Measurements from ENCODE around the gene PAPSS1.

The PAPSS1 gene

GRCh38 chr4:107650251-107650650 is 69.8 kb downstream of the PAPSS1 start:
- H3K27me3 ChIP-seq (ENCODE audit: insufficient read depth, poor library complexity, severe bottlenecking) = no peaks in the 10 kb centered on the region
- no peak for ATAC-seq (ENCODE audit: low read depth)
- H3K27ac ChIP-seq (ENCODE audit: poor library complexity, severe bottlenecking) = no peak overlapping the region
- peaks cover 6% of the 10 kb centered on the region for H3K36me3 ChIP-seq (ENCODE audit: low read depth)
- DNase-seq (ENCODE audit: low spot score) = no peak
- no peak overlapping the region for H3K4me3 ChIP-seq (ENCODE audit: severe bottlenecking)
- no peaks in the 10 kb centered on the region for H3K4me1 ChIP-seq (ENCODE audit: insufficient read depth, poor library complexity, severe bottlenecking)
- no peaks in the 10 kb centered on the region for H3K9me3 ChIP-seq (ENCODE audit: severe bottlenecking)
- no peak for TF ChIP-seq CTCF (IDR thresholded peaks at IDR 0.05; ENCODE audit: poor library complexity, severe bottlenecking)

DNA sequence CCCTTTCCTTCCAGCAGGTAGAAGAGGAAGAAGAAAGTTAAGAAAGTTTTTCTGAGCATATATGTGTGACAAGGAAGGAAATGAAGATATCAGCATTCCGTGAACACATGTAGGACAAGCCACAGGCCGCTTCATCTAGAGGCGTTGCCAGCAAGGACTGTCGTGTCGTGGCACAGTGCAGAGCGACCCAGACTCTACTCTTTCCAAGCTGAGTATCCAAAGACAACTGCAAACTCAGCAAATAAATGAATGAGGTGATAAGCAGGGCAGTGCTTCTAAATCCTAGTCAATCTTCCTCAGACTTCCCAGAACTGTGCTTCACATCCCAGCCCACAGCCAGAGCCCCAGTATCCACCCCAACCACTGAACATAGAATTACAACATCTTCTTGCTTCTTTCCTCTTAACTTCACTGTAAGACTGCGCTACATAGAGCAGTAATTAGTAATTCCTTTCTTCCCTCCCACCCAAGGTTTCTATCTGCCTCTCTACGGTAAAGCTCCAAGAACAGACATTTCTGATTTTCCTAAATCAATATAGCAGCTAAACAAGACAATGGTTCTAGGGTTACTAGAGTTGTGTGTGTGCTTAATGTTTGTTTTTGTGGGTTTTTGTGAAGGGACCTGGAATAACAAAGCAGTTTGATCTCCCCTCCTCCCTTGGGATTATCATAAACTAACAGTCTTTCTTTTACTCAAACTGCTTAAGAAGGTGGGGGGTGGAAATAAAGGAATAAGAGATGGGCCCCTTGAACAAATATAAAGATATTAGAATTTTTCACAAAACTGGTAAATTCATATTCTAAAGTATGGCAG is 71.6 kb downstream of the PAPSS1 start:
- TF ChIP-seq CTCF (IDR thresholded peaks at IDR 0.05; ENCODE audit: poor library complexity, severe bottlenecking) = no peak
- Histone ChIP-seq H3K4me1 (ENCODE audit: insufficient read depth, poor library complexity, severe bottlenecking) (no peaks in the 10 kb centered on the region), H3K27me3 (ENCODE audit: insufficient read depth, poor library complexity, severe bottlenecking) (no peaks in the 10 kb centered on the region), H3K9me3 (ENCODE audit: severe bottlenecking) (no peaks in the 10 kb centered on the region), H3K27ac (ENCODE audit: poor library complexity, severe bottlenecking) (no peak overlapping the region), H3K36me3 (ENCODE audit: low read depth) (peaks cover 6% of the 10 kb centered on the region), H3K4me3 (ENCODE audit: severe bottlenecking) (no peak overlapping the region)
- no peak for DNase-seq (ENCODE audit: low spot score)
- no peak for ATAC-seq (ENCODE audit: low read depth)

DNA sequence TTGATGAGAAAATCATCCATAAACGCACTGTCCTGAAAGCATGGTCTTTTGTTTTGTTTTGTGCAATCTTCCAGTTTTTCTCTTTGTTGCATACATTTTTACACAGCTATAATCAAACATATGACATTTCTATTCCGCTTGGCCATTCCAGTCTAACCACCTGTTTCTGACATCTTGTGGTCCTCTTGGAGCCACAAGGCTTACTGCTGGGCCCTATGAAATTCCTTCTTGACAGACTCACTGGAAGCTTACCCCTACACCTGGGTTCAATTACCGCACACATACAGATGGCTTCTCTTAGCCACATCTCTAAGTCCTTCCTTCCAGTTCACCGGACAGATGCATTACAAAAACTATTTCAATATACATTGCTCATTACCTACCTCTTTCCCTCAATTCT is 72.4 kb downstream of the PAPSS1 start:
- Histone ChIP-seq H3K4me1 (ENCODE audit: insufficient read depth, poor library complexity, severe bottlenecking) (no peaks in the 10 kb centered on the region), H3K27ac (ENCODE audit: poor library complexity, severe bottlenecking) (no peak overlapping the region), H3K9me3 (ENCODE audit: severe bottlenecking) (no peaks in the 10 kb centered on the region), H3K27me3 (ENCODE audit: insufficient read depth, poor library complexity, severe bottlenecking) (no peaks in the 10 kb centered on the region), H3K36me3 (ENCODE audit: low read depth) (peaks cover 3% of the 10 kb centered on the region; the same call in 1 of the 2 replicates), H3K4me3 (ENCODE audit: severe bottlenecking) (no peak overlapping the region)
- DNase-seq (ENCODE audit: low spot score) (no peak), ATAC-seq (ENCODE audit: low read depth) (no peak)
- TF ChIP-seq CTCF (IDR thresholded peaks at IDR 0.05; ENCODE audit: poor library complexity, severe bottlenecking) = no peak

DNA sequence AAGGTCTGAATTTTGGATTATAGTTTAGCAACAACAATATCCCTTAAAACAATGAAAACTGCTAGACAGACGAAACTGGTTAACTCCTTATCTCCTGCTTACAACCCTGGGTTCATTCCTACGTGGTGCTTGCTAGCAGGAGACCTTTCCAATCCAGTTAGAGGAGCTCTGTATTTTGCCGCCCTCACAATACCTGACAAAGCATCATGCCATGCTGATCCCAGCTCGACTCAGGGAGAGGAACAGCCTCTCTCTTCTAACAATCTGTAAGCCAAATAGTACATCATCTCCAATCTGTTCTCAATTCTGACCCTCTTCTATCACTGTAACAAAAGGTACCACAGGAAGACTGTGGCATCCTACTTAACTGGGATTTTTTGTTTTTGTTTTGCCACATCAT is 74.4 kb downstream of the PAPSS1 start:
- H3K9me3 ChIP-seq (ENCODE audit: severe bottlenecking) = no peaks in the 10 kb centered on the region
- no peak for DNase-seq (ENCODE audit: low spot score)
- no peaks in the 10 kb centered on the region for H3K27me3 ChIP-seq (ENCODE audit: insufficient read depth, poor library complexity, severe bottlenecking)
- H3K4me1 ChIP-seq (ENCODE audit: insufficient read depth, poor library complexity, severe bottlenecking) = no peaks in the 10 kb centered on the region
- H3K4me3 ChIP-seq (ENCODE audit: severe bottlenecking) = no peak overlapping the region
- no peak overlapping the region for H3K27ac ChIP-seq (ENCODE audit: poor library complexity, severe bottlenecking)
- no peak for ATAC-seq (ENCODE audit: low read depth)
- H3K36me3 ChIP-seq (ENCODE audit: low read depth) = no peaks in the 10 kb centered on the region
- no peak for TF ChIP-seq CTCF (IDR thresholded peaks at IDR 0.05; ENCODE audit: poor library complexity, severe bottlenecking)

DNA sequence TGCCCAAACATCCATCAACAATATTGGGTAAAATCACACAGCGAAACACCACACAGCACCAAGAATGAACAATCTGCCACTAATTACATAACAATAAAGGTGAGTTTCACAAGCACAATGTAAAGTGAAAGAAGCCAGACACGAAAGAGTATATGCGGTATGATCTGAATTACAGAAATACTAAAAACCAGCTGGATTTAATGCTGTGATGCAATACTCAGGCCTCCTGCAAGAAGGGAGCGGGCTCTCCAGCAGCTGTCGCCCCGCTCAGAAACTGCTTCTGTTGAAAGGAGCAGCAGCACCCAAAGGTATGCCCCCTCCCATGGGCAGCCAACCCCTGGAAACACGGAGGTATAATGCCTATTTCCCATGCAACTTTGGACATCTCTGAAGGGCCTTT is 77.0 kb downstream of the PAPSS1 start:
- Histone ChIP-seq H3K27me3 (ENCODE audit: insufficient read depth, poor library complexity, severe bottlenecking) (no peaks in the 10 kb centered on the region), H3K4me3 (ENCODE audit: severe bottlenecking) (no peak overlapping the region), H3K36me3 (ENCODE audit: low read depth) (no peaks in the 10 kb centered on the region), H3K27ac (ENCODE audit: poor library complexity, severe bottlenecking) (no peak overlapping the region), H3K4me1 (ENCODE audit: insufficient read depth, poor library complexity, severe bottlenecking) (no peaks in the 10 kb centered on the region), H3K9me3 (ENCODE audit: severe bottlenecking) (no peaks in the 10 kb centered on the region)
- TF ChIP-seq CTCF (IDR thresholded peaks at IDR 0.05; ENCODE audit: poor library complexity, severe bottlenecking) = no peak
- ATAC-seq (ENCODE audit: low read depth) (no peak), DNase-seq (ENCODE audit: low spot score) (no peak)

Measured in RWPE2 (cell line).